Activated CD8-positive, alpha-beta memory T cell treated with anti-CD3 and anti-CD28 coated beads, Interleukin-2, amount 10 ng/mL, durations not matched to agents 7 days and 5 days (primary cell): Measurements from ENCODE around the gene RITA1. TPM values are rescaled to one million over a fixed set of nuclear protein-coding genes. Genes with fewer than 3 reads are reported as not detected.

Experiments used
- ATAC-seq: fragments of 150-1000 bp; cut with Tn5 transposase; one replicate; pipeline ENCODE4 v1.10.0; 2021; ENCODE audit warnings: moderate library complexity
- CTCF ChIA-PET: fragments of 350-600 bp; sonication (Branson Sonifier 250); formaldehyde crosslinking; loops from one replicate; lab custom pipeline; 2021; ENCODE audit warnings: antibody characterized with exemption; lab: Charles Lee
- DNase-seq: peaks from one replicate; pipeline ENCODE4 v3.0.0-alpha.2; 2020
- H3K27ac Mint-ChIP-seq: one replicate; pipeline ENCODE4 v1.8.0; 2021; ENCODE audit warnings: mild to moderate bottlenecking, mixed read lengths
- H3K27me3 Mint-ChIP-seq: one replicate; pipeline ENCODE4 v1.8.0; 2021; ENCODE audit warnings: mixed read lengths
- H3K36me3 Mint-ChIP-seq: one replicate; pipeline ENCODE4 v1.8.0; 2021; ENCODE audit warnings: mild to moderate bottlenecking, mixed read lengths
- H3K4me1 Mint-ChIP-seq: one replicate; pipeline ENCODE4 v1.8.0; 2021; ENCODE audit warnings: mixed read lengths
- H3K4me3 Mint-ChIP-seq: one replicate; pipeline ENCODE4 v1.8.0; 2021; ENCODE audit warnings: mild to moderate bottlenecking, moderate library complexity, mixed read lengths
- H3K9me3 Mint-ChIP-seq: one replicate; pipeline ENCODE4 v1.8.0; 2022; ENCODE audit warnings: low read depth, mixed read lengths
- total RNA-seq, 2 experiments: library from RNA; stranded (reverse); gene quantifications; one replicate each; pipeline ENCODE4 v1.2.3, GENCODE V29; 2021

Gene RITA1
- total RNA-seq, 2 experiments from 2014 or later, result 23.1 to 29.6 TPM

GRCh38 chr12:113145720-113146551 lies 39.6 kb upstream of the RITA1 start:
- H3K9me3 Mint-ChIP-seq, result no peaks in the 10 kb centered on the region
- H3K27ac Mint-ChIP-seq, result no peak overlapping the region
- no peaks in the 10 kb centered on the region for H3K4me1 Mint-ChIP-seq
- CTCF ChIA-PET, result interaction anchor here (1.4 kb wide), 1 partner anchor 153 kb away, joined by 4 read pairs; no protein-coding TSS in a partner anchor
- no peaks in the 10 kb centered on the region for H3K36me3 Mint-ChIP-seq
- ATAC-seq (no peak), DNase-seq (no peak)
- H3K27me3 Mint-ChIP-seq, result peaks cover 25% of the 10 kb centered on the region
- no peak overlapping the region for H3K4me3 Mint-ChIP-seq

- no peak for DNase-seq
- peaks cover under 1% of the 10 kb centered on the region for H3K4me1 Mint-ChIP-seq
These were observed 38.5 kb upstream of the RITA1 start for GRCh38 chr12:113146999-113147398.

GRCh38 chr12:113149361-113150150 lies 36.0 kb upstream of the RITA1 start, which contains the start of gene CFAP73:
Gene CFAP73, plus strand, starts transcription at chr12:113149724. Its CDS starts 134 bp downstream, at chr12:113149858.
- Mint-ChIP-seq H3K36me3 (no peaks in the 10 kb centered on the region), H3K9me3 (no peaks in the 10 kb centered on the region), H3K4me3 (no peak within 1 kb of the TSS), H3K27ac (no peak within 1 kb of the TSS), H3K27me3 (peaks cover 45% of the 10 kb centered on the region), H3K4me1 (peaks cover 15% of the 10 kb centered on the region)
- no peak for DNase-seq
- no peak for ATAC-seq
- CTCF ChIA-PET, result interaction anchor here (10.7 kb wide), 1 partner anchor 24 kb away, joined by 62 read pairs; no protein-coding TSS in a partner anchor

More at GRCh38 chr12:113146999-113147398, 38.5 kb upstream of the RITA1 start:
- CTCF ChIA-PET, result interaction anchor here (1.3 kb wide), 1 partner anchor 28 kb away, joined by 4 read pairs; no protein-coding TSS in a partner anchor
- ATAC-seq, result no peak
- no peak overlapping the region for H3K4me3 Mint-ChIP-seq
- H3K27ac Mint-ChIP-seq, result no peak overlapping the region
- H3K27me3 Mint-ChIP-seq, result peaks cover 28% of the 10 kb centered on the region
- no peaks in the 10 kb centered on the region for H3K36me3 Mint-ChIP-seq
- H3K9me3 Mint-ChIP-seq, result no peaks in the 10 kb centered on the region

- no peak overlapping the region for H3K4me3 Mint-ChIP-seq
- H3K36me3 Mint-ChIP-seq, result no peaks in the 10 kb centered on the region
- ATAC-seq, result no peak
- H3K27me3 Mint-ChIP-seq, result peaks cover 49% of the 10 kb centered on the region
- CTCF ChIA-PET, result interaction anchor here (1.0 to 10.7 kb wide), 4 partner anchors 16 to 251 kb away, joined by 3 to 62 read pairs (median 12); partner anchors contain the start of gene RASAL1
- DNase-seq, result no peak
- no peak overlapping the region for H3K27ac Mint-ChIP-seq
- peaks cover 21% of the 10 kb centered on the region for H3K4me1 Mint-ChIP-seq
- no peaks in the 10 kb centered on the region for H3K9me3 Mint-ChIP-seq
These were observed 33.9 kb upstream of the RITA1 start for GRCh38 chr12:113151655-113152054.

- H3K27ac Mint-ChIP-seq, result no peak overlapping the region
- CTCF ChIA-PET, result interaction anchor here (0.6 to 10.7 kb wide), 15 partner anchors 17 to 254 kb away, joined by 3 to 62 read pairs (median 4); partner anchors contain the start of gene RASAL1
These were observed 33.2 kb upstream of the RITA1 start for GRCh38 chr12:113152196-113152834.

GRCh38 chr12:113152835-113153814 lies 32.4 kb upstream of the RITA1 start:
- ATAC-seq (peak; percentile 85), DNase-seq (peak; percentile 68)
- Mint-ChIP-seq H3K27ac (no peak overlapping the region), H3K4me1 (peaks cover 21% of the 10 kb centered on the region), H3K27me3 (peaks cover 41% of the 10 kb centered on the region), H3K36me3 (peaks cover 2% of the 10 kb centered on the region), H3K9me3 (no peaks in the 10 kb centered on the region), H3K4me3 (peak overlapping the region; percentile 44)
- CTCF ChIA-PET, result interaction anchor here (0.6 to 10.7 kb wide), 19 partner anchors 14 to 273 kb away, joined by 3 to 62 read pairs (median 4); partner anchors contain the start of genes DTX1 and RASAL1

More at GRCh38 chr12:113152196-113152834, 33.2 kb upstream of the RITA1 start:
- H3K36me3 Mint-ChIP-seq, result no peaks in the 10 kb centered on the region
- peak overlapping the region; percentile 44 for H3K4me3 Mint-ChIP-seq
- H3K27me3 Mint-ChIP-seq, result peaks cover 45% of the 10 kb centered on the region
- ATAC-seq (no peak), DNase-seq (no peak)
- peaks cover 21% of the 10 kb centered on the region for H3K4me1 Mint-ChIP-seq
- no peaks in the 10 kb centered on the region for H3K9me3 Mint-ChIP-seq

GRCh38 chr12:113154351-113154973 lies 31.1 kb upstream of the RITA1 start:
- Mint-ChIP-seq H3K27ac (no peak overlapping the region), H3K27me3 (peaks cover 41% of the 10 kb centered on the region), H3K4me3 (no peak overlapping the region), H3K9me3 (no peaks in the 10 kb centered on the region), H3K4me1 (peaks cover 21% of the 10 kb centered on the region), H3K36me3 (peaks cover 4% of the 10 kb centered on the region)
- ATAC-seq (no peak), DNase-seq (no peak)
- CTCF ChIA-PET, result interaction anchor here (0.6 to 10.7 kb wide), 6 partner anchors 19 to 124 kb away, joined by 3 to 62 read pairs (median 8); partner anchors contain the start of gene RASAL1

GRCh38 chr12:113155060-113155459 lies 30.5 kb upstream of the RITA1 start:
- no peaks in the 10 kb centered on the region for H3K9me3 Mint-ChIP-seq
- H3K36me3 Mint-ChIP-seq, result peaks cover 4% of the 10 kb centered on the region
- no peak overlapping the region for H3K4me3 Mint-ChIP-seq
- ATAC-seq, result no peak
- CTCF ChIA-PET, result interaction anchor here (3.4 to 10.7 kb wide), 2 partner anchors 18 to 20 kb away, joined by 20 to 62 read pairs; partner anchors contain the start of gene RASAL1
- peaks cover 36% of the 10 kb centered on the region for H3K27me3 Mint-ChIP-seq
- no peak overlapping the region for H3K27ac Mint-ChIP-seq
- no peak for DNase-seq
- H3K4me1 Mint-ChIP-seq, result peaks cover 21% of the 10 kb centered on the region

- CTCF ChIA-PET, result interaction anchor here (10.7 kb wide), 1 partner anchor 17 kb away, joined by 62 read pairs; no protein-coding TSS in a partner anchor
- Mint-ChIP-seq H3K9me3 (no peaks in the 10 kb centered on the region), H3K4me1 (peaks cover 21% of the 10 kb centered on the region), H3K27ac (no peak overlapping the region), H3K4me3 (no peak overlapping the region), H3K27me3 (peaks cover 31% of the 10 kb centered on the region), H3K36me3 (peaks cover 7% of the 10 kb centered on the region)
- ATAC-seq (no peak), DNase-seq (no peak)
These were observed 29.9 kb upstream of the RITA1 start for GRCh38 chr12:113155646-113156045.

GRCh38 chr12:113157218-113157859 lies 28.2 kb upstream of the RITA1 start:
- CTCF ChIA-PET, result interaction anchor here (10.7 kb wide), 1 partner anchor 16 kb away, joined by 62 read pairs; no protein-coding TSS in a partner anchor
- Mint-ChIP-seq H3K36me3 (peaks cover 11% of the 10 kb centered on the region), H3K27me3 (peaks cover 24% of the 10 kb centered on the region), H3K4me1 (peaks cover 17% of the 10 kb centered on the region), H3K27ac (no peak overlapping the region), H3K9me3 (no peaks in the 10 kb centered on the region), H3K4me3 (no peak overlapping the region)
- ATAC-seq (no peak), DNase-seq (no peak)
